HEK293 (cell line): Measurements from ENCODE around the gene OBSCN.

Experiments used
- ATF2 ChIP-seq: fragments of 450-650 bp; formaldehyde crosslinking; IDR thresholded peaks from 2 replicates; pipeline ENCODE4 v1.5.1; 2016; ENCODE audit warnings: missing biosample characterization, missing genetic modification characterization, low read depth
- CTCF ChIP-seq: fragments of 450-650 bp; formaldehyde crosslinking; IDR thresholded peaks from 2 replicates; pipeline ENCODE4 v1.5.1; 2016; ENCODE audit warnings: missing biosample characterization, missing genetic modification characterization
- HIC1 ChIP-seq: fragments of 450-650 bp; formaldehyde crosslinking; IDR thresholded peaks from 2 replicates; pipeline ENCODE4 v1.5.1; 2016; ENCODE audit warnings: missing biosample characterization, missing genetic modification characterization
- IKZF3 ChIP-seq: fragments of 450-650 bp; IDR thresholded peaks from 2 replicates; pipeline ENCODE4 v1.5.0; 2018; ENCODE audit warnings: missing biosample characterization, mild to moderate bottlenecking, missing genetic modification characterization, moderate library complexity
- KLF10 ChIP-seq: fragments of 450-650 bp; IDR thresholded peaks from 2 replicates; pipeline ENCODE4 v1.5.1; 2018; ENCODE audit warnings: missing biosample characterization, mild to moderate bottlenecking, missing genetic modification characterization
- KLF8 ChIP-seq: fragments of 450-650 bp; formaldehyde crosslinking; IDR thresholded peaks from 2 replicates; pipeline ENCODE4 v1.5.1; 2016; ENCODE audit warnings: missing biosample characterization, missing genetic modification characterization
- KLF9 ChIP-seq: fragments of 450-650 bp; formaldehyde crosslinking; IDR thresholded peaks from 2 replicates; pipeline ENCODE4 v1.5.1; 2016; ENCODE audit warnings: missing biosample characterization, missing genetic modification characterization, low read depth
- MEIS1 ChIP-seq: sonication (generic); formaldehyde crosslinking; IDR thresholded peaks from 2 replicates; pipeline ENCODE4 v1.8.1; 2022; ENCODE audit warnings: missing genetic modification reagents, mild to moderate bottlenecking, borderline replicate concordance
- PATZ1 ChIP-seq: fragments of 450-650 bp; formaldehyde crosslinking; IDR thresholded peaks from 2 replicates; pipeline ENCODE4 v1.5.1; 2016; ENCODE audit warnings: missing biosample characterization, missing genetic modification characterization
- REPIN1 ChIP-seq: fragments of 450-650 bp; formaldehyde crosslinking; IDR thresholded peaks from 2 replicates; pipeline ENCODE4 v1.5.1; 2017; ENCODE audit warnings: missing biosample characterization, missing genetic modification characterization, low read depth
- ZBTB7A ChIP-seq: fragments of 450-650 bp; formaldehyde crosslinking; IDR thresholded peaks from 2 replicates; pipeline ENCODE4 v1.5.1; 2016; ENCODE audit warnings: low read depth, missing biosample characterization, missing genetic modification characterization
- ZFHX2 ChIP-seq: fragments of 450-650 bp; formaldehyde crosslinking; conservative IDR thresholded peaks from 2 replicates; pipeline ENCODE4 v1.5.1; 2016; ENCODE audit warnings: missing biosample characterization, missing genetic modification characterization
- ZFP37 ChIP-seq: fragments of 450-650 bp; formaldehyde crosslinking; IDR thresholded peaks from 2 replicates; pipeline ENCODE4 v1.5.1; 2016; ENCODE audit warnings: missing biosample characterization, missing genetic modification characterization
- ZIC2 ChIP-seq: fragments of 450-650 bp; formaldehyde crosslinking; IDR thresholded peaks from 2 replicates; pipeline ENCODE4 v1.5.1; 2016; ENCODE audit warnings: missing biosample characterization, missing genetic modification characterization
- ZNF10 ChIP-seq: fragments of 450-650 bp; formaldehyde crosslinking; IDR thresholded peaks from 2 replicates; pipeline ENCODE4 v1.5.1; 2017; ENCODE audit warnings: missing biosample characterization, missing genetic modification characterization
- ZNF132 ChIP-seq: fragments of 450-650 bp; formaldehyde crosslinking; IDR thresholded peaks from 2 replicates; pipeline ENCODE4 v1.5.1; 2017; ENCODE audit warnings: missing biosample characterization, missing genetic modification characterization, borderline replicate concordance
- ZNF18 ChIP-seq: fragments of 450-650 bp; formaldehyde crosslinking; IDR thresholded peaks from 2 replicates; pipeline ENCODE4 v1.5.1; 2016; ENCODE audit warnings: missing biosample characterization, missing genetic modification characterization
- ZNF248 ChIP-seq: fragments of 450-650 bp; formaldehyde crosslinking; IDR thresholded peaks from 2 replicates; pipeline ENCODE4 v1.5.1; 2017; ENCODE audit warnings: missing biosample characterization, missing genetic modification characterization
- ZNF311 ChIP-seq: fragments of 450-650 bp; formaldehyde crosslinking; IDR thresholded peaks from 2 replicates; pipeline ENCODE4 v1.5.1; 2017; ENCODE audit warnings: missing biosample characterization, missing genetic modification characterization, borderline replicate concordance
- ZNF335 ChIP-seq: fragments of 450-650 bp; formaldehyde crosslinking; conservative IDR thresholded peaks from 2 replicates; pipeline ENCODE4 v1.5.1; 2016; ENCODE audit warnings: missing biosample characterization, missing genetic modification characterization
- ZNF391 ChIP-seq: fragments of 450-650 bp; formaldehyde crosslinking; IDR thresholded peaks from 2 replicates; pipeline ENCODE4 v1.5.1; 2016; ENCODE audit warnings: low read depth, missing biosample characterization, missing genetic modification characterization, borderline replicate concordance
- ZNF426 ChIP-seq: fragments of 450-650 bp; formaldehyde crosslinking; IDR thresholded peaks from 2 replicates; pipeline ENCODE4 v1.5.1; 2017; ENCODE audit warnings: missing biosample characterization, missing genetic modification characterization, mild to moderate bottlenecking, inconsistent platforms, moderate library complexity
- ZNF510 ChIP-seq: fragments of 450-650 bp; formaldehyde crosslinking; IDR thresholded peaks from 2 replicates; pipeline ENCODE4 v1.5.1; 2018; ENCODE audit warnings: mild to moderate bottlenecking, missing genetic modification characterization, missing biosample characterization; ENCODE audit not compliant: insufficient replicate concordance
- ZNF580 ChIP-seq: fragments of 450-650 bp; formaldehyde crosslinking; IDR thresholded peaks from 2 replicates; pipeline ENCODE4 v1.5.1; 2016; ENCODE audit warnings: missing biosample characterization, missing genetic modification characterization
- ZNF623 ChIP-seq: fragments of 450-650 bp; formaldehyde crosslinking; IDR thresholded peaks from 2 replicates; pipeline ENCODE4 v1.5.1; 2016; ENCODE audit warnings: missing biosample characterization, missing genetic modification characterization
- ZNF639 ChIP-seq: fragments of 450-650 bp; formaldehyde crosslinking; IDR thresholded peaks from 2 replicates; pipeline ENCODE4 v1.5.1; 2016; ENCODE audit warnings: missing biosample characterization, missing genetic modification characterization
- ZNF747 ChIP-seq: fragments of 450-650 bp; formaldehyde crosslinking; IDR thresholded peaks from 2 replicates; pipeline ENCODE4 v1.5.1; 2016; ENCODE audit warnings: missing biosample characterization, missing genetic modification characterization
- ZNF792 ChIP-seq: fragments of 450-650 bp; formaldehyde crosslinking; IDR thresholded peaks from 2 replicates; pipeline ENCODE4 v1.5.1; 2016; ENCODE audit warnings: missing biosample characterization, missing genetic modification characterization

OBSCN gene

GRCh38 chr1:228378090-228378872, 170.4 kb downstream of the OBSCN start (continued):
- peak; percentile 100 for TF ChIP-seq CTCF (tag by site-specific recombination)
- peak; percentile 75 for TF ChIP-seq ZBTB7A (tag by site-specific recombination)
- peak; percentile 71; the same call in 1 of the 2 replicates for TF ChIP-seq HIC1 (tag by site-specific recombination)
- peak; percentile 56; the same call in 1 of the 2 replicates for TF ChIP-seq ZNF639 (tag by site-specific recombination)
- 0 out of 2 replicates have a peak, but pooled peaks have one; percentile 49 for TF ChIP-seq ZFHX2 (tag by site-specific recombination)
- peak; percentile 46 for TF ChIP-seq PATZ1 (tag by site-specific recombination)
- TF ChIP-seq REPIN1 (tag by site-specific recombination) = 0 out of 2 replicates have a peak, but pooled peaks have one; percentile 17
- TF ChIP-seq ZNF391 (tag by site-specific recombination) = peak; percentile 58; the same call in 1 of the 2 replicates
- no peak for TF ChIP-seq ZNF510 (tag by site-specific recombination)
- TF ChIP-seq ZNF311 = no peak
- peak; percentile 52 for TF ChIP-seq ZNF623
- no peak for TF ChIP-seq ZNF747 (tag by site-specific recombination)
- TF ChIP-seq KLF9 = peak; percentile 50; the same call in 1 of the 2 replicates
- TF ChIP-seq ZNF18 (tag by site-specific recombination) = 0 out of 2 replicates have a peak, but pooled peaks have one; percentile 29
- TF ChIP-seq MEIS1 (CRISPR knock-in tag) = no peak
- 0 out of 2 replicates have a peak, but pooled peaks have one; percentile 39 for TF ChIP-seq IKZF3 (tag by site-specific recombination)
- peak; percentile 84 for TF ChIP-seq KLF8 (tag by site-specific recombination)
- no peak for TF ChIP-seq ZNF426
- no peak for TF ChIP-seq ZNF132
- TF ChIP-seq ATF2 (tag by site-specific recombination) = 0 out of 2 replicates have a peak, but pooled peaks have one; percentile 36
- 0 out of 2 replicates have a peak, but pooled peaks have one; percentile 34 for TF ChIP-seq ZNF10 (tag by site-specific recombination)
- peak; percentile 7; the same call in 1 of the 2 replicates for TF ChIP-seq KLF10 (tag by site-specific recombination)
- no peak for TF ChIP-seq ZFP37 (tag by site-specific recombination)
- peak; percentile 12; the same call in 1 of the 2 replicates for TF ChIP-seq ZNF792 (tag by site-specific recombination)
- TF ChIP-seq ZIC2 = peak; percentile 84
- TF ChIP-seq ZNF248 (tag by site-specific recombination) = no peak
- TF ChIP-seq ZNF335 (tag by site-specific recombination) = peak; percentile 87
- peak; percentile 78; the same call in 1 of the 2 replicates for TF ChIP-seq ZNF580 (tag by site-specific recombination)
